SJSA1 (cell line): ENCODE data around the gene LRRC19. TPM values are rescaled to one million over a fixed set of nuclear protein-coding genes. Genes with fewer than 3 reads are reported as not detected.

Experiments used
- DNase-seq, 2 experiments: peaks; one replicate each; pipeline ENCODE4 v3.0.0-alpha.2; 2015 to 2020; ENCODE audit warnings: low spot score in 2 of 2, low read depth in 1 of 2
- H3K27ac ChIP-seq: fragments of 250-450 bp; sonication (Bioruptor Pico); 2 replicates; pipeline ENCODE4 v1.5.1; 2020; ENCODE audit warnings: mild to moderate bottlenecking, moderate library complexity
- H3K27me3 ChIP-seq: fragments of 250-450 bp; sonication (Bioruptor Pico); replicated peaks from 2 replicates; pipeline ENCODE4 v1.5.1; 2020; ENCODE audit warnings: mild to moderate bottlenecking, moderate library complexity
- H3K36me3 ChIP-seq: fragments of 250-450 bp; sonication (Bioruptor Pico); 2 replicates; pipeline ENCODE4 v1.5.1; 2020; ENCODE audit warnings: mild to moderate bottlenecking
- H3K4me1 ChIP-seq: fragments of 250-450 bp; sonication (Bioruptor Pico); replicated peaks from 2 replicates; pipeline ENCODE4 v1.6.1; 2021; ENCODE audit warnings: mild to moderate bottlenecking
- H3K4me3 ChIP-seq: fragments of 250-450 bp; sonication (Bioruptor Pico); 2 replicates; pipeline ENCODE4 v1.5.1; 2020; ENCODE audit warnings: mild to moderate bottlenecking
- H3K9me3 ChIP-seq: fragments of 250-450 bp; sonication (Bioruptor Pico); replicated peaks from 2 replicates; pipeline ENCODE4 v1.5.1; 2020; ENCODE audit warnings: mild to moderate bottlenecking
- total RNA-seq: library from RNA; depleted of rRNA; stranded (reverse); fragments of >200 nt; shearing (Covaris generic); gene quantifications from 2 replicates; pipeline ENCODE4 v1.2.3, GENCODE V29; 2014; rRNA removed

The LRRC19 gene
- total RNA-seq, 1 experiment from 2014 or later = not detected

- Histone ChIP-seq H3K36me3 (peaks cover 8% of the 10 kb centered on the region), H3K27ac (no peak overlapping the region), H3K4me3 (no peak overlapping the region), H3K9me3 (no peaks in the 10 kb centered on the region), H3K27me3 (no peaks in the 10 kb centered on the region), H3K4me1 (peaks cover 6% of the 10 kb centered on the region)
- DNase-seq = no peak
Measured at GRCh38 chr9:26949637-26950069, 55.8 kb downstream of the LRRC19 start.

- Histone ChIP-seq H3K27me3 (no peaks in the 10 kb centered on the region), H3K27ac (peak overlapping the region; percentile 100), H3K36me3 (peaks cover 8% of the 10 kb centered on the region), H3K4me3 (peak overlapping the region; percentile 96), H3K4me1 (peaks cover 6% of the 10 kb centered on the region), H3K9me3 (no peaks in the 10 kb centered on the region)
- no peak for DNase-seq
Measured at GRCh38 chr9:26947736-26948135, 57.7 kb downstream of the LRRC19 start.

GRCh38 chr9:26946753-26947727 is 58.4 kb downstream of the LRRC19 start, which contains the start of gene PLAA:
PLAA (minus strand) TSS chr9:26947242; CDS start chr9:26947045, 197 bp downstream.
- Histone ChIP-seq H3K27ac (peak within 1 kb of the TSS; percentile 100), H3K4me1 (peaks cover 6% of the 10 kb centered on the region), H3K27me3 (no peaks in the 10 kb centered on the region), H3K36me3 (peaks cover 8% of the 10 kb centered on the region), H3K9me3 (no peaks in the 10 kb centered on the region), H3K4me3 (peak within 1 kb of the TSS; percentile 96)
- peak; percentile 78 to 91 for DNase-seq

GRCh38 chr9:26945591-26945990 is 59.9 kb downstream of the LRRC19 start:
- Histone ChIP-seq H3K36me3 (peaks cover 8% of the 10 kb centered on the region), H3K4me3 (peak overlapping the region; percentile 96), H3K4me1 (peaks cover 6% of the 10 kb centered on the region), H3K9me3 (no peaks in the 10 kb centered on the region), H3K27me3 (no peaks in the 10 kb centered on the region), H3K27ac (no peak overlapping the region)
- no peak for DNase-seq

Other genes starting within 250 kb of the LRRC19 start
- 13.5 and 16.5 TPM in 2 replicates for gene CAAP1, start 112.9 kb downstream of the LRRC19 start, total RNA-seq
- gene PLAA, start 58.4 kb downstream of the LRRC19 start, total RNA-seq = 19.3 and 22.7 TPM in 2 replicates
- gene IFT74, start 49.3 kb downstream of the LRRC19 start, total RNA-seq = 7.0 and 7.1 TPM in 2 replicates
- 3.2 and 4.0 TPM in 2 replicates for gene TEK, start 103.6 kb upstream of the LRRC19 start, total RNA-seq